SK-N-DZ (cell line): ENCODE results near the gene PCDHB15.
"Not testable (repeated sequence)": the region's sequence is repeated elsewhere in the genome, so short reads cannot be mapped to it uniquely, and the experiment has no call there.

Source experiments
- DNase-seq: peaks from one replicate; pipeline ENCODE4 v3.0.0-alpha.2; 2015; ENCODE audit warnings: low spot score

Gene PCDHB15

GRCh38 chr5:141247434-141247833 is 2.2 kb downstream of the PCDHB15 start:
- DNase-seq: not testable (repeated sequence)

DNA sequence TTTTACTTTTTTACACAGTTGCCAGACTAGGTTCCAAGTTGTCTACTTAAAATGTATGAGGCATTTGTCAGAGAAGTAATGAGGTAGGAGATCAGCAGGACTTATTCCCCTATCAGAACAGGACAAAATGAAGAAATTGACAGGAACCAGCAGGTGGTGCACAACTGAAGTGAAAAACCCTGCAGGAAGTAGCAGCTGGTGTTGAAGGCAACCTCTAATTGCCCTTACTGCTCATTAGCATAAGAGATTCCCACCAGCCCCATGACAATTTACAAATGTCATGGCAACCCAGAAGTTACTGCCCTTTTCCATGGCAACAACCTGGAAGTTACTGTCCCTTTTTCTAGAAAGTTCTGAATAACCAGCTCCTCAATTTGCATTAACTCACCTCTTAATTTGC is 5.4 kb downstream of the PCDHB15 start:
- no peak for DNase-seq

DNA sequence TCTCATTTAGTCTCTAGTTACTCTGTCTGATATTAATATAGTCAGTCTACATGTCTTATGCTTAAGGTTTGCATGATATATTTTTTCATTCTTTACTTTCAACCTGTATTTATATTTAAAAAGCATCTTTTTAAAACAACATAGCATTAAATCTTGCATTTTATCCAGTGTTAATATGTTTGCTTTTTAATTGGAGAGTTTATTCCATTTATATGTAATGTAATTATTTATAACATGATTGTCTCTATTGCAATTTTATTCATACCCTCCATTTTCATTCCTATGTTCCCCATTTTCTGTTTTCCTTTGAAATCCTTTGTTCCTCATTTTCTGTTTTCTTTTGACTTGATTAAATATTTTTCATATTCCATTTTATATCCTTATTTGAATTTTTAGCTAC is 13.3 kb downstream of the PCDHB15 start:
- no peak for DNase-seq

- no peak for DNase-seq
Measured at GRCh38 chr5:141258948-141259347, 13.8 kb downstream of the PCDHB15 start.

GRCh38 chr5:141260458-141261237 is 15.5 kb downstream of the PCDHB15 start:
- DNase-seq: no peak

DNA sequence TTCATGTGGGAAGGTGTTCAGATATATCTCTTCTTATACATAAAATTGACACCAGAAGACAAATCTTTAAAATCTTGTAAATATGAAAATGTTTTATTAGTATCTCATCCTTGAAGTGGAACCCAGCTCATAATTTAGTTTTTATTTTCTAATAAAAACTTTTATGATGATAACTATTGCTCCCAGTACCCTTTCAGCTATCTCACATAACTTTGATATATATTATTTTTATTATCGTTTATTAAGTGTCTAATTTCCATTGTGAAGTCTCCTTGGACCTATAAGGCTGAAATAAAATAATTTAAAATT is 16.0 kb downstream of the PCDHB15 start:
- DNase-seq: no peak

- no peak for DNase-seq
Measured at GRCh38 chr5:141269195-141269594, 24.0 kb downstream of the PCDHB15 start.

DNA sequence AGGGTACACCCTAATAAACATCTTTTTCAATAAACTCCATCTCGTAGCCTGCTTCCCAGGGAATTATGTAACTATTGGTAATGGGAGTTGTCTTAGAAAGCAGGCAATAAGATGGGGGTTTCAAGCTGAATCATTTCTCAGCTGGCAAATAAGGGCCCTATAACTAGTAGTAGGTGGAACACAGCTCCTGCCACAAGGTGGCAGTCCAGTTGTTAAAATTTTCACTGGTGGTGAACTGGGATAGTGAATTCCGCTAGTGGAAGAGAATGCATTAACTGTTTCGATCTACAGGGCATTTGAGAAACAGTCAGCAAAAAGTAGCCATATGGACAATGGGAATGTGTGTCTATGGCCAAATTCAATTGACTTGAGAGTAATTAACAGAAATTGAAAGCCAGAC is 27.7 kb downstream of the PCDHB15 start:
- peak; percentile 22 for DNase-seq

- DNase-seq: no peak
Measured at GRCh38 chr5:141298376-141298775, 53.2 kb downstream of the PCDHB15 start.
